Activated T-cell treated with anti-CD3 and anti-CD28 coated beads, Interleukin-2, amount 50 U/mL, for 24 hours (primary cell): ENCODE results near the gene THAP4.
A peak's percentile ranks its signal among the peaks of the same experiment; 100 is the strongest.

Experiments used
- DNase-seq: peaks from one replicate; pipeline ENCODE4 v3.0.0-alpha.2; 2020
- H3K27ac Mint-ChIP-seq: 2 replicates; pipeline ENCODE4 v1.8.0; 2020; ENCODE audit warnings: mild to moderate bottlenecking, mixed read lengths
- H3K27me3 Mint-ChIP-seq: 2 replicates; pipeline ENCODE4 v1.8.0; 2020; ENCODE audit warnings: mixed read lengths
- H3K36me3 Mint-ChIP-seq: 2 replicates; pipeline ENCODE4 v1.8.0; 2020; ENCODE audit warnings: low read depth, mixed read lengths
- H3K4me1 Mint-ChIP-seq: 2 replicates; pipeline ENCODE4 v1.8.0; 2020; ENCODE audit warnings: low read depth, mixed read lengths
- H3K4me3 Mint-ChIP-seq: 2 replicates; pipeline ENCODE4 v1.8.0; 2020; ENCODE audit warnings: mild to moderate bottlenecking, moderate library complexity, mixed read lengths
- H3K9me3 Mint-ChIP-seq: 2 replicates; pipeline ENCODE4 v1.8.0; 2020; ENCODE audit warnings: mixed read lengths

THAP4 gene

DNA sequence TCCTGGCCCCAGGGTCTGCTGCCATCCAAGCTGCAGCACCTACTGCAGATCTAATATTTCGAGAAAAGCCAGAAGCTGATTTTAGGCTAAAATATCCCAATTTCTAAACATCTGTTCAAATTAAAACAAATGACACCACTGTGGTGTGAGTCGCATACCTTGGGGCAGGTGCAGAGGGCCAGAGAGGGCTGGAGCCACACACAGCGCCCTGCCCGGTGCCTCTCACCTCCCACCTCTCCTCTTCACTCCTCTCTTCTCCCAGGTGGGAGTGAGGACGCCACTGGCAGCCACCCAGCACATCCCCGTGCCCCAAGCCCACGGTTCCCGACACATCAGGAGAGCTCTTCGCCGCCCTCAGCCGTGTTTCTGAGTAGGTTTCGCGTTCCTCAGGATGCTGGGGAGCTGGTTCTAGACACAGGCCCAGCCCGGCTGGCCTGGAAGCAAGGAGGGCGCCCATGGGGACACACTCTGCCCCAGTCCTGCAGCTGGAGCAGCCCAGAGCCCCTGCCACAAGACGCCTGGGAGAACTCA lies 21.4 kb downstream of the THAP4 start:
- Mint-ChIP-seq H3K4me3 (no peak overlapping the region), H3K9me3 (peaks cover 12% of the 10 kb centered on the region), H3K36me3 (peaks cover 53% of the 10 kb centered on the region), H3K4me1 (peaks cover 42% of the 10 kb centered on the region), H3K27ac (no peak overlapping the region), H3K27me3 (no peaks in the 10 kb centered on the region)
- DNase-seq = no peak

DNA sequence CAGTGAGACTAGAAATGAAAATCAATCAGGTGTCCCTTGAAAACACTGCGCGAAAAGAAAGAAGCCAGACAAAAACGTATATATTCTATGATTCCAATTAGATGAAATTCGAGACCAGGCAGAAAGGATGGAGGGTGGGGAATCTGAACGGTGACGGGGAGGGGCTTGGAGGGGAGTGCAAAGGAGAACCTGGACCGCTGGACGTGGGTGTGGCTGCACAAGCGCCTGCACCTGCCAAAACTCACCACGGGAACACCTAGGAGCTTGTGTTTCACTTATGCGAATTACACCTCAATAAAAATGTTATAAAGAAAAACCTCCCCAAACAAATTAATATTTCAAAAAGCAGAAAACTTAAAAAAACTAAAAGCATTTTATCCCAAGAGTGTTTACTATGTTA lies 21.9 kb downstream of the THAP4 start:
- peaks cover 11% of the 10 kb centered on the region for H3K9me3 Mint-ChIP-seq

DNA sequence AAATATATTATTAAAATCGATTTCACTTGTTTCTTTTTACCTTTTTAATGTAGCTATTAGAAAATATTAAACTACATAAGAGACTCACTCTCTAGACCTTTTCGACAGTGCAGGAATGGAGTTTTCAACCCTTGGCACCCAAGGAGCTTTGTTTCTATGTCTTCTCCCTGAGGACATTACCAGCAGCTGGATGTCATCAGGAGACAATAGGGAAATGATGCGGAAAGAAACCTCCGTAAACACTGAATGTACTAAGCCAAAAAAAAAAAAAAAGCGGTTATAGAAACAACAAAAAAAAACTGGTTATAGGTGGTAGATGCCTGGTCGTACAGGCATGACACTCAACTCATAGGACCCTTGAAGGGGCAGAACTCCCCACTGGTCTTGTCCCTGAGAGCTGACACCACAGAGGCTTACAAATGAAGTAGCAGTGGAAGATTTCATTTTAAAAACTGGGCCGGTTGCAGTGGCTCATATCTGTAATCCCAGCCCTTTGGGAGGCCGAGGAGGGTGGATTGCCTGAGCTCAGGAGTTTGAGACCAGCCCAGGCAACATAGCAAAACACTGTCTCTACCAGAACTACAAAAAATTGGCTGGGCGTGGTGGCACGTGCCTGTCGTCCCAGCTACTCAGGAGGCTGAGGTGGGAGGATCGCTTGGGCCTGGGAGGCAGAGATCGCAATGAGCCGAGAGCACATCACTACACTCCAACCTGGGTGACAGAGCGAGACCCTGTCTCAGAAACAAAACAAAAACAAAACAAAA lies 23.8 kb downstream of the THAP4 start:
- peaks cover 2% of the 10 kb centered on the region for H3K9me3 Mint-ChIP-seq
- no peak overlapping the region for H3K4me3 Mint-ChIP-seq
- H3K27ac Mint-ChIP-seq = no peak overlapping the region

More for the DNA sequence above, 21.9 kb downstream of the THAP4 start:
- DNase-seq = no peak
- Mint-ChIP-seq H3K4me1 (peaks cover 43% of the 10 kb centered on the region), H3K36me3 (peaks cover 52% of the 10 kb centered on the region), H3K27ac (no peak overlapping the region), H3K27me3 (no peaks in the 10 kb centered on the region), H3K4me3 (no peak overlapping the region)

DNA sequence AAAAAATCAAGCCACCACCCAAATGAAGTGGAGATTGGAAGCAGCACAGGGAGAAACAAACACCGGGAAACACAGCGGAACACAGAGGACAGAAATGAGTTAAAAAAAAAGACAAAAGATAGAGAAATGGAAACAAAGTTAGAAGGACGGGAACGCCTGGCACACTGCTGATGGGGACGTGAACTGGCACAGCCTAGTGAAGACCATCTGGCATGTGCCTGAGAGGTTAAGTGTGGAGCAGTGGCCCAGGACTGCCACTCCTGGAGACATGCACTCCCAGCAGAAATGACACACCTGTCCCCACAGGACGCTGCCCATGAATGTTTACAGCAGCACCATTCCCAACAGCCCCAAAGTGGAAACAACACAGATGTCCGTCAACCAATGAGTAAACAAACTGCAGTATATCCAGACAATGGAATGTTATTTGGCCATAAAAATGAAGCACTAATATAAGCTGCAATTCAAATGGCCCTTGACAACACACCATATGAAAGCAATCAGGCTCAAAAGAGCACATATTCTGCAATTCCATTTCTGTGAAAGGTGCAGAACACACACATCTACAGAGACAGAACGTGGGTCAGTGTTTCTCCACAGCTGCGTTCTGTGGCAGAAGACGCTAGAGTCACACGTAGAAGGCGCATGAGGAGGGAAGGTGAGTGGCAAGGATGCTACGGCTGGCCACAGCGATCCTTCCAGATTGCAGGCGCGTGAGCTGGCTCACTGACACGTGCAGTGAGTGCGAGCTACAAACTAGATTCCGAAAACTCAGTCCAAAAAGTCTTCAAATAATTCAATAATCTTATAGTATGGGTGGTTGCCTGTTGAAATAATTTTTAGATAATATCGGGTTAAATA lies 24.6 kb downstream of the THAP4 start:
- H3K4me3 Mint-ChIP-seq = no peak overlapping the region
- no peak for DNase-seq
- peaks cover 48% of the 10 kb centered on the region for H3K36me3 Mint-ChIP-seq
- H3K27ac Mint-ChIP-seq = peak overlapping the region; percentile 7
- H3K9me3 Mint-ChIP-seq = no peaks in the 10 kb centered on the region
- no peaks in the 10 kb centered on the region for H3K27me3 Mint-ChIP-seq
- H3K4me1 Mint-ChIP-seq = peaks cover 33% of the 10 kb centered on the region

More for the DNA sequence above, 23.8 kb downstream of the THAP4 start:
- Mint-ChIP-seq H3K27me3 (no peaks in the 10 kb centered on the region), H3K36me3 (peaks cover 49% of the 10 kb centered on the region), H3K4me1 (peaks cover 42% of the 10 kb centered on the region)
- no peak for DNase-seq

DNA sequence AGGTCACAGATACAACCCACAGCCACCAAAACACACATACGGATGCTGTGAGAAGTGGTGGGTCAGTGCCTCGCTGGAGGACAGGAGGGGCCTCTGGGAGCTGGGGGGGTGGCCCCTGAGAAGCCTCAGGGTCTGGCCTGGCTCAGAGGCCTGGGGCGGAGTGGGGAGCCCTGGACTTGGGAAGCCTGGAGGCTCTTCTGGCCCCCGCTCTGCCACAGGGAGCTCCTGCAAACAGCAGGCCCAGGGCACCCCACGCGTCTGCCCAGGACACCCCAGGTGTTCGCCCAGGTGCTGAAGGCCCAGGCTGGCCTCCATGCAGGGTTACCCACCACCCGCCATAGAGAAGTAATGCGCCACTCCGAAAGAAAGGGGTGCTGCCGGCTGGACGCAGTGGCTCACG lies 25.9 kb downstream of the THAP4 start:
- peak overlapping the region; percentile 60 for H3K4me3 Mint-ChIP-seq
- peaks cover 56% of the 10 kb centered on the region for H3K36me3 Mint-ChIP-seq
- H3K9me3 Mint-ChIP-seq = no peaks in the 10 kb centered on the region
- no peak for DNase-seq
- H3K27ac Mint-ChIP-seq = no peak overlapping the region
- no peaks in the 10 kb centered on the region for H3K27me3 Mint-ChIP-seq
- H3K4me1 Mint-ChIP-seq = peaks cover 21% of the 10 kb centered on the region

DNA sequence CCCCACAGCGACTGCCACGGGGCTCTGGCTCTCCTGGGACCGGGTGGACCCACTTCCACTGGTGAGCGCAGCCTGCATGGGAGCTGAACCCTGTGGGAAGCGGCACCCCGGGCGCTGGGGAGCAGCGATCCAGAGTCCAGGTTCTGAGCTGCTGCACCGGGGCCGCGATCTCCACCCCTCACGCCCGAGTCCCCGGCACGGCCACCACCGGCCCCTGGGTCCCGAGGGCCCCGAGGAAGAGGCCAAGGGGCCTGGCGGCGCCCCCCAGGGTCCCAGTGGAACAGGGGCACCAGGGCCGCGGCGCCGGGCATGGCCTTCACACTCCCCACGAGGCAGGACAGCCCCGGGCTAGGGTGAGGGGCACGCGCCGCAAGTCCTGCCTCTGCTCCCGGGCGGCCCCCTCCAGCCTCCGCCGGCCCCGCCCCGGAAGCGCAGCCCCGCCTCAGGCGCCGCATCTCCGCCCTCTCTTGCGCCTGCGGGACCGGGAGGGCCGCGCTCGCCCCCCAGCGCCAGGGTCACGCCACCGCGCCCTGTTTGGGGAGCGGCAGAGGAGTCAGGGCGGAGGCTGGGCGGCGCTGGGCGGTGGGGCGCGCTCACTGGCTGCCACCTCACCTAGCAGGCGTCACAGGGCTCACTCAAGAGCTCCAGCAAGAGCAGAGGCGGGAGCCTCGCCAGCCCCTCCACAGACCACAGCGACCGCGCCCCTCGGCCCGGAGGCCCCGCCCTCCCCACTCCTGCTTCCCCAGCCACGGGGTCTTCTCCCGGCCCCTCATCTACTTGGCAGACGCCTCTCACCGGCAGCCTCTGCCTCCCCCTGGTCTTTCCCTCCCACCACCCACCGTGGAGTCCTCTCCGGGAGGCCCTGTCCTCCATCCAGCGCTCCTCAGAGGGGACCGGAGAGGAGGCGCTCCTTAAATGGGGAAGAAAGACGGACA lies 26.8 kb downstream of the THAP4 start:
- Mint-ChIP-seq H3K36me3 (peaks cover 54% of the 10 kb centered on the region), H3K9me3 (no peaks in the 10 kb centered on the region), H3K27me3 (no peaks in the 10 kb centered on the region), H3K27ac (peak overlapping the region; percentile 26), H3K4me1 (peaks cover 18% of the 10 kb centered on the region), H3K4me3 (peak overlapping the region; percentile 60)
- DNase-seq = peak; percentile 93

DNA sequence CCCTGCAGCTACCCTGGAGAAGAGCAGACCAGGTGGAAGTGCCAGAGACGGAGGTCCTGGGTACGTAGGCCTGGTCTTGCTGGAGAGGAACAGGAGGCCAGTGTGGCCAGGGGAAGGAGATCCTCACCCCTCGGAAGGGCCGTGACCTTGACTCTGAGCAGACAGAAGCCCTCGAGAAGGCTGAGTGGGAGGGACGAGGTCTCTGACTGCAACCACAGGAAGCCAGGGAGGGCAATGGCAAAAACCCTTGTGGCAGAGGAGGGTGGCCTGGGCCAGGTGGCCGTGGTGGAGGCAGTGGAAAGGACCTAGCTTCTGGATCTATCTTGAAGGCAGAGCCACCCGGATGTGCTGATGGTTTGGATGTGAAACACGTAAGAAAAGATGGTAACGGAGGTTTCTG lies 28.1 kb downstream of the THAP4 start:
- Mint-ChIP-seq H3K4me3 (peak overlapping the region; percentile 60), H3K36me3 (peaks cover 58% of the 10 kb centered on the region), H3K4me1 (peaks cover 18% of the 10 kb centered on the region), H3K27ac (peak overlapping the region; percentile 20), H3K27me3 (no peaks in the 10 kb centered on the region), H3K9me3 (no peaks in the 10 kb centered on the region)
- no peak for DNase-seq

DNA sequence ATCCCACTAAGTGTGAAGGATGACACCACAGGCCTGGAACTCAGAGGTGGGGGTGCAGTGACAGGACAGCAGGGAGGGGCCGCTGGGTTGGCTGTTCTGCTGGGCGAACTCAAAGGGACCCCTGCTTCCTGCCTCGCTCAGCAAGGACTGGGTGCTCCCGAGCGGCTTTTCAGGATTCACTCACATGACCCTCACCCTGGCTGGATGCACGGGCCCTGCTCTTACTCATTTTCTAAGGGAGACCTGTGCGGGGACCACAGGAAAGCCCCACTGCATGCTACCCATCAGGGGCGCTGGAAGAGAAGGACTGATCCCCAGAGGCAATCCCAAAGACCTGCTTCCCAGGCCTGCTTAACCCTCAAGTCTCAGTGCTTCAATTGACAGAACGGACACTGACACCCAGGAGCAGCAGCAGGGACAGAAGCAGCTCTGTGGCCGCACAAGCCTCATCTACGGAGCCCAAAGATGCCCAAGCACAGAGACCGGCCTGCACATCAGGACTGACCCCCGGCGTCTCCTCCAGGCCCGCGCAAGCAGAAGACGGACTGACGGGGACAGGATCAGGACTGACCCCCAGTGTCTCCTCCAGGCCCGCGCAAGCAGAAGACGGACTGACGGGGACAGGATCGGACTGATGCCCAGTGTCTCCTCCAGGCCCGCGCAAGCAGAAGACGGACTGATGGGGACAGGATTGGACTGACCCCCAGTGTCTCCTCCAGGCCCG lies 29.6 kb downstream of the THAP4 start:
- peaks cover 18% of the 10 kb centered on the region for H3K4me1 Mint-ChIP-seq
- H3K27me3 Mint-ChIP-seq = no peaks in the 10 kb centered on the region
- H3K27ac Mint-ChIP-seq = no peak overlapping the region
- H3K36me3 Mint-ChIP-seq = peaks cover 64% of the 10 kb centered on the region
- no peak for DNase-seq
- no peak overlapping the region for H3K4me3 Mint-ChIP-seq
- H3K9me3 Mint-ChIP-seq = no peaks in the 10 kb centered on the region

DNA sequence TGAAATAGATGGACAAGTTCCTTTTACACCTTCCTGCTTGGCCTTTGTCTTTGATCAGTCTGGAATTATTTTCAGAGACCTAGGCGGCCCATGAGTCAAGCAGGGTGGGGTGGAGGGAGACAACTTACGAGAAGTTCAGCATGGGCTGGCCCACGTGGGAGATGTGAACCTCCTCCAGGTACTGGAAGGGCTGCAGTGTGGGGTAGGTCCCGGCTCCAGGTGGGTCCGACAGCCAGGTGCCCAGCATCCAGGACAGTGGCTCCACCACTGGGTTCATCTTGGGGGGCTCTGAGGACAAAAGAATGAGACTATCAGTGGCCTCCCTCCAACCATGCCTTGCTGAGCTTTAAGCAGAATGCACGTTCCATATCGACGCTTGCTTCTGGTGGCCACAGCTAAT lies 30.8 kb downstream of the THAP4 start:
- no peak for DNase-seq
- Mint-ChIP-seq H3K27ac (no peak overlapping the region), H3K9me3 (no peaks in the 10 kb centered on the region), H3K27me3 (no peaks in the 10 kb centered on the region), H3K4me3 (no peak overlapping the region), H3K4me1 (peaks cover 18% of the 10 kb centered on the region), H3K36me3 (peaks cover 71% of the 10 kb centered on the region)

DNA sequence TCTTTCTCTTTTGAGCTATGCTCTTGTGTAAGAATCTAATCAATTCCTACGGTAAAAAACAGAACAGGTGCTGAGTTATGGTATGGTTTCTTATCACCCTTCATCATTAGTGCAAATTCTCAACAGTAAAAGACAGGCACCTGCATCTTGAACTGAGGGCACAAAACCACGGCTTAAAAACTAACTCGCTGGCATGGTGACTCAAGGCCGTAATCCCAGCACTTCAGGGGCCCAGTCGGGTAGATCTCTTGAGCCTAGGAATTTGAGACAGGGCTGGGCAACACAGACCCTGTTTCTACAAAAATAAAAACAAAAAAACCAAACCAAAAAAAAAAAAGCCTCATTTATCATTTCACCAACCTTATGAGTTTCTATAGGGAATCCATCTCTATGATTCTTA lies 33.3 kb downstream of the THAP4 start:
- Mint-ChIP-seq H3K27ac (no peak overlapping the region), H3K4me1 (peaks cover 3% of the 10 kb centered on the region), H3K27me3 (no peaks in the 10 kb centered on the region), H3K4me3 (no peak overlapping the region), H3K36me3 (peaks cover 89% of the 10 kb centered on the region), H3K9me3 (no peaks in the 10 kb centered on the region)
- no peak for DNase-seq

DNA sequence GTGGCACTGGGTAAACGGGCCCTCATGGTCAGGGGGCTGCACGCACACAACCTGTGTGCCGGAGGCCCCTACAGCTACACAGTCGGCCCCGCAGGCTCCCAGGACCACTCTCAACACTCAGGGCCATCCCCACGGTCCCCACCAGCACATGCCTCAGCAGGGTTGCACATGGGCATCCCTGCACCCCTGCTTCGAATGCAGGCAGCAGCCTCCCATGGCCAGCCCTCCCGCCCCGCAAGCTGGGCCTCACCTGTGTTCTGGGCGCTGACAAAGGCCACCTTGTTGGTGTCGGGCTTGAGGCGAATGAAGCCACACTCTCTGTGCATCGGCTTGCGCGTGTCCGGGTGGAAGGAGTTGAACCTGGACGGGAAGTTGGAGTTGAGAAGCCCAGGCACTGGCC lies 34.2 kb downstream of the THAP4 start:
- DNase-seq = no peak
- Mint-ChIP-seq H3K27ac (no peak overlapping the region), H3K4me1 (no peaks in the 10 kb centered on the region), H3K36me3 (peaks cover 90% of the 10 kb centered on the region), H3K27me3 (no peaks in the 10 kb centered on the region), H3K9me3 (no peaks in the 10 kb centered on the region), H3K4me3 (no peak overlapping the region)

DNA sequence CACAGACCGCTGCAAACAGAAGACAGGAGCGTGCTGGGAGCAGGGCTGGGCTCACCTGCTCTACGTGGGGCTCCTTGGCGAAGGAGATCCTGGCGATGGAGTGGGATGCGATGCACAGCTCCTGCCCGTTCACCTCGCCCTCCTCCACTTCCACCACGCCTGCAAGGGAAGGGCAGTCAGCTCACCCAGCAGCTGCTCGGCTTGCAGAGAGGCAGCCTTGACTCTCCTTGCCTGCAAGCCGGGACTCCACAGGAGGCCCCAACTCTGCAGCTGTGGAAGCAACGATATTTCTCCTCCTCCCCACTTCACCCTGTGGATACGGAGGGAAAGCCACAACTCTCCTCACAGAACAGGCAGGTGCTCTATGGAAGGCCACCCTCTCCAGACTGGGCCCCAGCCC lies 35.1 kb downstream of the THAP4 start:
- peaks cover 89% of the 10 kb centered on the region for H3K36me3 Mint-ChIP-seq
- no peaks in the 10 kb centered on the region for H3K27me3 Mint-ChIP-seq
- H3K9me3 Mint-ChIP-seq = no peaks in the 10 kb centered on the region
- no peak overlapping the region for H3K27ac Mint-ChIP-seq
- no peak for DNase-seq
- H3K4me1 Mint-ChIP-seq = no peaks in the 10 kb centered on the region
- H3K4me3 Mint-ChIP-seq = no peak overlapping the region

DNA sequence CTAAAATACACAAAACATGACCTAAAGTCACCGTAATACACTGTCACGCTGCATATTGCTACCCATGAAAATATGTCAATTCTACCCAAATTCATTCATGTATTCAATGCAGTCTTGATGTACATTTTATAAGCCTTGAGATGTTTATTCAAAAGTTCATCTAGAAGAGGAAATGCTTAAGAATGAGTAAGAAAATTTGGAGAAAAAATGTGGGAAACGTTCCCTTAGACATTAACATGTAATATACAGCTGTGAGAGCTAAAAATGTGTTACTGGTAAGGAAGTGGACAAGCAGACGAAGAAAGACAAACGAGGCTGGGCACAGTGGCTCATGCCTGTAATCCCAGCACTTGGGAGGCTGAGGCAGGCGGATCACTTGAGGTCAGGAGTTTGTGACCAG lies 37.3 kb downstream of the THAP4 start:
- H3K9me3 Mint-ChIP-seq = no peaks in the 10 kb centered on the region
- no peak for DNase-seq
- peaks cover 86% of the 10 kb centered on the region for H3K36me3 Mint-ChIP-seq
- no peaks in the 10 kb centered on the region for H3K4me1 Mint-ChIP-seq
- no peaks in the 10 kb centered on the region for H3K27me3 Mint-ChIP-seq
- no peak overlapping the region for H3K27ac Mint-ChIP-seq
- no peak overlapping the region for H3K4me3 Mint-ChIP-seq
